H1 (cell line): Measurements from ENCODE around the gene ANLN. TPM values are rescaled to one million over a fixed set of nuclear protein-coding genes. Genes with fewer than 3 reads are reported as not detected.

Experiments
- CTCF ChIA-PET: fragments of 300-600 bp; sonication (Branson Sonifier 250); formaldehyde crosslinking; loops from one replicate; lab custom pipeline; 2021; ENCODE audit not compliant: partially characterized antibody; lab: Charles Lee
- POLR2A ChIA-PET: fragments of 300-600 bp; sonication (Branson Sonifier 250); formaldehyde crosslinking; loops from one replicate; lab custom pipeline; 2021; ENCODE audit warnings: inconsistent platforms; ENCODE audit not compliant: partially characterized antibody; lab: Charles Lee
- DNase-seq, 2 experiments: peaks; one replicate each; pipeline versions ENCODE4 v3.0.0 to v3.0.0-alpha.2; 2010 to 2022; ENCODE audit warnings: low spot score in 2 of 2, low read depth in 1 of 2, mixed read lengths in 1 of 2
- FAIRE-seq: peaks from 2 replicates; lab custom pipeline; 2011; peaks lifted over from hg19 to GRCh38; lab: Jason Lieb, UNC
- H2AFZ ChIP-seq: 2 replicates; pipeline ENCODE4 v1.8.1; 2012; ENCODE audit warnings: low read length, inconsistent platforms
- H2AK5ac ChIP-seq: 2 replicates; pipeline ENCODE4 v1.6.1; 2013; ENCODE audit warnings: low read depth, low read length
- H2BK120ac ChIP-seq: replicated peaks from 2 replicates; pipeline ENCODE3; 2013; ENCODE audit warnings: low read depth, low read length, inconsistent platforms
- H2BK12ac ChIP-seq: 2 replicates; pipeline ENCODE4 v1.6.1; 2013; ENCODE audit warnings: low read depth, low read length
- H2BK15ac ChIP-seq: 2 replicates; pipeline ENCODE4 v1.6.1; 2013; ENCODE audit warnings: low read length
- H2BK20ac ChIP-seq: 2 replicates; pipeline ENCODE4 v1.6.1; 2013; ENCODE audit warnings: low read length
- H2BK5ac ChIP-seq: 2 replicates; pipeline ENCODE4 v1.6.1; 2013; ENCODE audit warnings: low read depth, low read length
- H3K14ac ChIP-seq: 2 replicates; pipeline ENCODE4 v1.6.1; 2013; ENCODE audit warnings: inconsistent platforms; ENCODE audit not compliant: insufficient read length
- H3K18ac ChIP-seq: 2 replicates; pipeline ENCODE4 v1.6.1; 2013; ENCODE audit warnings: low read length; ENCODE audit errors: extremely low read depth
- H3K23ac ChIP-seq: 2 replicates; pipeline ENCODE4 v1.6.1; 2013; ENCODE audit warnings: inconsistent platforms; ENCODE audit not compliant: insufficient read length
- H3K23me2 ChIP-seq: 2 replicates; pipeline ENCODE4 v1.6.1; 2013; ENCODE audit warnings: low read depth, low read length
- H3K27ac ChIP-seq: 2 replicates; pipeline ENCODE4 v1.6.1; 2011; ENCODE audit warnings: low read depth, low read length, inconsistent platforms
- H3K27me3 ChIP-seq, 4 experiments: replicated peaks in 1 of 4; 1 replicate in 1 of 4; 2 replicates in 3 of 4; pipeline versions ENCODE4 v1.6.1 to v1.8.1; 2011 to 2013; ENCODE audit warnings: low read length in 3 of 4, mild to moderate bottlenecking in 3 of 4, inconsistent platforms in 2 of 4, mixed read lengths in 2 of 4, moderate library complexity in 1 of 4; ENCODE audit not compliant: control insufficient read depth in 3 of 4, insufficient read depth in 3 of 4; ENCODE audit errors: extremely low read depth in 1 of 4
- H3K36me3 ChIP-seq, 4 experiments: 2 replicates each; pipeline versions ENCODE4 v1.6.1 to v1.8.1; 2011 to 2013; ENCODE audit warnings: mild to moderate bottlenecking in 4 of 4, low read length in 3 of 4, moderate library complexity in 2 of 4, control low read depth in 1 of 4, inconsistent platforms in 1 of 4; ENCODE audit not compliant: insufficient read depth in 4 of 4, control insufficient read depth in 2 of 4
- H3K4ac ChIP-seq: replicated peaks from 2 replicates; pipeline ENCODE3; 2013; ENCODE audit warnings: low read length, low read depth, mixed read lengths, inconsistent platforms; ENCODE audit not compliant: insufficient read length
- H3K4me1 ChIP-seq, 4 experiments: replicated peaks in 1 of 4; 1 replicate in 1 of 4; 2 replicates in 3 of 4; pipeline versions ENCODE4 v1.6.1 to v1.8.1; 2011 to 2013; ENCODE audit warnings: low read length in 3 of 4, inconsistent platforms in 2 of 4, mixed read lengths in 1 of 4; ENCODE audit not compliant: insufficient read depth in 4 of 4, control insufficient read depth in 3 of 4
- H3K4me2 ChIP-seq, 2 experiments: 2 replicates each; pipeline versions ENCODE4 v1.6.1 to v1.8.1; 2011 to 2013; ENCODE audit warnings: low read depth in 2 of 2, low read length in 2 of 2, control low read depth in 1 of 2, inconsistent platforms in 1 of 2, mild to moderate bottlenecking in 1 of 2; ENCODE audit not compliant: insufficient read depth in 1 of 2
- H3K4me3 ChIP-seq, 4 experiments: fragments of 200-600, 300-600 bp in 1 of 4; sonication (generic), shearing (Covaris generic), sonication (Bioruptor Twin) in 1 of 4; 2 replicates each; pipeline versions ENCODE4 v1.5.1 to v1.8.1; 2011 to 2016; ENCODE audit warnings: low read length in 4 of 4, low read depth in 3 of 4, control low read depth in 2 of 4, inconsistent platforms in 2 of 4, mild to moderate bottlenecking in 2 of 4, mixed read lengths in 1 of 4, moderate library complexity in 1 of 4; ENCODE audit not compliant: insufficient read depth in 2 of 4; ENCODE audit errors: extremely low read depth in 1 of 4
- H3K56ac ChIP-seq: replicated peaks from 2 replicates; pipeline ENCODE3; 2013; ENCODE audit warnings: low read depth, mild to moderate bottlenecking, mixed read lengths, low read length, inconsistent platforms; ENCODE audit not compliant: insufficient read length
- H3K79me1 ChIP-seq: 2 replicates; pipeline ENCODE4 v1.6.1; 2013; ENCODE audit warnings: low read depth, low read length, control low read depth
- H3K79me2 ChIP-seq, 2 experiments: 2 replicates each; pipeline versions ENCODE4 v1.6.1 to v1.8.1; 2012 to 2013; ENCODE audit warnings: low read length in 2 of 2, mild to moderate bottlenecking in 2 of 2, inconsistent platforms in 1 of 2; ENCODE audit not compliant: insufficient read depth in 2 of 2, control insufficient read depth in 1 of 2
- H3K9ac ChIP-seq, 4 experiments: replicated peaks in 1 of 4; 1 replicate in 1 of 4; 2 replicates in 3 of 4; pipeline versions ENCODE4 v1.6.1 to v1.8.1; 2011 to 2013; ENCODE audit warnings: low read depth in 3 of 4, low read length in 3 of 4, control low read depth in 2 of 4, mild to moderate bottlenecking in 2 of 4, moderate library complexity in 2 of 4, inconsistent platforms in 1 of 4; ENCODE audit errors: extremely low read depth in 1 of 4
- H3K9me3 ChIP-seq, 2 experiments: 2 replicates each; pipeline versions ENCODE4 v1.6.1 to v1.8.1; 2012 to 2013; ENCODE audit warnings: mild to moderate bottlenecking in 2 of 2, moderate library complexity in 2 of 2, control low read depth in 1 of 2, inconsistent platforms in 1 of 2, low read depth in 1 of 2, low read length in 1 of 2, mixed read lengths in 1 of 2; ENCODE audit not compliant: insufficient read depth in 2 of 2
- H4K20me1 ChIP-seq, 2 experiments: replicated peaks in 1 of 2; 2 replicates each; pipeline versions ENCODE3 to v1.8.1; 2011 to 2013; ENCODE audit warnings: inconsistent platforms in 2 of 2, low read length in 2 of 2, mild to moderate bottlenecking in 1 of 2; ENCODE audit not compliant: insufficient read depth in 2 of 2, control insufficient read depth in 1 of 2
- H4K5ac ChIP-seq: 2 replicates; pipeline ENCODE4 v1.6.1; 2013; ENCODE audit warnings: low read length, low read depth, mixed read lengths, inconsistent platforms; ENCODE audit not compliant: insufficient read length
- H4K8ac ChIP-seq: 2 replicates; pipeline ENCODE4 v1.8.0; 2013; ENCODE audit warnings: mild to moderate bottlenecking, moderate library complexity, low read length, inconsistent platforms; ENCODE audit not compliant: insufficient read depth; ENCODE audit errors: extremely low read depth
- H4K91ac ChIP-seq: replicated peaks from 2 replicates; pipeline ENCODE3; 2013; ENCODE audit warnings: low read length, mixed read lengths, inconsistent platforms; ENCODE audit not compliant: insufficient read length
- ASH2L ChIP-seq: fragments of 200-600, 300-600 bp; sonication (generic); IDR thresholded peaks from one replicate; pipeline ENCODE4 v1.7.1; 2017; ENCODE audit warnings: low read length
- CBX5 ChIP-seq: fragments of 300-800, 300-1000 bp; sonication (generic); IDR thresholded peaks from 2 replicates; pipeline ENCODE4 v1.7.1; 2016; ENCODE audit warnings: antibody characterized with exemption, low read length, low read depth
- CEBPB ChIP-seq: IDR thresholded peaks from 2 replicates; pipeline ENCODE4 v1.6.1; 2012; ENCODE audit warnings: low read depth, low read length
- CREB1 ChIP-seq: IDR thresholded peaks from 2 replicates; pipeline ENCODE4 v1.6.1; 2012; ENCODE audit warnings: inconsistent platforms
- E2F6 ChIP-seq: IDR thresholded peaks from 2 replicates; pipeline ENCODE4 v1.6.1; 2012; ENCODE audit warnings: inconsistent platforms
- JUND ChIP-seq: IDR thresholded peaks from 2 replicates; pipeline ENCODE4 v1.6.1; 2011; ENCODE audit warnings: mild to moderate bottlenecking, improper control_type of control experiment, low read length
- KDM4A ChIP-seq: IDR thresholded peaks from one replicate; pipeline ENCODE4 v1.7.1; 2012; ENCODE audit warnings: low read depth, mild to moderate bottlenecking, moderate library complexity, low read length, inconsistent platforms; ENCODE audit not compliant: severe bottlenecking
- POLR2A ChIP-seq, 2 experiments: IDR thresholded peaks; 1 replicate in 1 of 2; 2 replicates in 1 of 2; pipeline ENCODE4 v1.6.1; 2011; ENCODE audit warnings: low read depth in 2 of 2, low read length in 2 of 2, mild to moderate bottlenecking in 2 of 2; ENCODE audit errors: control extremely low read depth in 1 of 2
- RAD21 ChIP-seq, 2 experiments: IDR thresholded peaks in 1 of 2; conservative IDR thresholded peaks in 1 of 2; 2 replicates each; pipeline ENCODE4 v1.6.1; 2011; ENCODE audit warnings: low read depth in 2 of 2, low read length in 2 of 2, improper control_type of control experiment in 1 of 2, inconsistent platforms in 1 of 2, mild to moderate bottlenecking in 1 of 2, moderate library complexity in 1 of 2
- RXRA ChIP-seq: IDR thresholded peaks from 2 replicates; pipeline ENCODE4 v1.6.1; 2011; ENCODE audit warnings: low read depth, mild to moderate bottlenecking, low read length, moderate library complexity; ENCODE audit not compliant: insufficient read depth
- SIN3A ChIP-seq, 2 experiments: IDR thresholded peaks in 1 of 2; conservative IDR thresholded peaks in 1 of 2; 2 replicates each; pipeline ENCODE4 v1.6.1; 2011 to 2012; ENCODE audit warnings: low read length in 2 of 2, improper control_type of control experiment in 1 of 2, low read depth in 1 of 2, mild to moderate bottlenecking in 1 of 2
- SP4 ChIP-seq: IDR thresholded peaks from 2 replicates; pipeline ENCODE4 v1.6.1; 2012; ENCODE audit warnings: low read length, inconsistent platforms
- YY1 ChIP-seq: IDR thresholded peaks from 2 replicates; pipeline ENCODE4 v1.6.1; 2011; ENCODE audit warnings: low read depth, mild to moderate bottlenecking, low read length
- WGBS, 2 experiments: shearing (Covaris generic) in 1 of 2; methylation state at CpG; one replicate each; pipeline versions ENCODE4 v1.1.6 to v1.1.7; 2013 to 2015; ENCODE audit warnings: low lambda C conversion rate in 2 of 2, mixed read lengths in 2 of 2, inconsistent platforms in 1 of 2, low coverage in 1 of 2, missing lambda C conversion rate in 1 of 2; ENCODE audit not compliant: insufficient replicate concordance in 2 of 2, insufficient coverage in 1 of 2, insufficient read length in 1 of 2; ENCODE audit errors: extremely low coverage in 1 of 2, missing lambda C conversion rate in 1 of 2; 5-methylcytosine and 5-hydroxymethylcytosine counted together
- polyA plus RNA-seq, 7 experiments: library from polyadenylated mRNA; depleted of rRNA in 3 of 7; stranded (reverse) in 5 of 7; unstranded in 2 of 7; fragments of >200 nt in 5 of 7; fragments of 200-250 nt in 2 of 7; gene quantifications; 1 replicate in 5 of 7; 2 replicates in 1 of 7; 4 replicates in 1 of 7; pipeline versions ENCODE4 v1.2.1 to v1.2.3, GENCODE V29; 2011 to 2013; ENCODE audit warnings: missing spikeins in 2 of 7, mixed read lengths in 2 of 7
- total RNA-seq: library from RNA; stranded (reverse); fragmentation: NEBNext Ultra II Directional; extraction: Animal tissue kit (Norgen Biotek cat#: 25700); gene quantifications from 2 replicates; pipeline ENCODE4 v1.2.1, GENCODE V29; 2021

Gene ANLN
- total and polyA plus RNA-seq, 2 of the 8 experiments (the other 6 are each of a cell fraction or from before 2014, with no cell fraction given): 18.5 to 90.1 TPM

GRCh38 chr7:36357054-36357453, 32.6 kb upstream of the ANLN start:
- Histone ChIP-seq H4K5ac (no peak overlapping the region), H4K20me1 (peaks cover 2 to 4% of the 10 kb centered on the region in 2 experiments), H3K36me3 (no peaks in the 10 kb centered on the region), H3K27me3 (peaks cover 23 to 50% (median 41%) of the 10 kb centered on the region in 4 experiments), H3K27ac (no peak overlapping the region), H4K8ac (no peak overlapping the region), H3K9ac (no peak overlapping the region), H3K23ac (no peak overlapping the region), H2BK12ac (no peak overlapping the region), H2BK120ac (no peak overlapping the region), H2AFZ (no peak overlapping the region), H3K4ac (no peak overlapping the region), H2BK5ac (no peak overlapping the region), H3K4me1 (peaks cover 0 to 9% (median 0%) of the 10 kb centered on the region in 4 experiments; a peak in 1 of 7 replicates), H3K14ac (no peak overlapping the region), H3K79me2 (no peaks in the 10 kb centered on the region), H3K79me1 (no peaks in the 10 kb centered on the region), H3K9me3 (no peaks in the 10 kb centered on the region), H2BK20ac (no peak overlapping the region), H3K56ac (no peak overlapping the region), H3K23me2 (no peaks in the 10 kb centered on the region), H3K18ac (no peak overlapping the region), H4K91ac (no peak overlapping the region), H2AK5ac (no peak overlapping the region), H3K4me3 (no peak overlapping the region), H2BK15ac (no peak overlapping the region), H3K4me2 (no peak overlapping the region)
- WGBS, 2 experiments: 88% methylated on average over 3 of the region's 3 CpGs; no CpG with 5 or more reads in 1 of the 2 experiments
- ChIA-PET CTCF (interaction anchor here (0.7 to 1.0 kb wide), 2 partner anchors 225 to 371 kb away, joined by 3 read pairs; no protein-coding TSS in a partner anchor), POLR2A (interaction anchor here (1.7 kb wide), 1 partner anchor 14 kb away, joined by 6 read pairs; no protein-coding TSS in a partner anchor)
- FAIRE-seq (no peak), DNase-seq (no peak)
- TF ChIP-seq RXRA (no peak), CBX5 (no peak), KDM4A (no peak), CREB1 (no peak), ASH2L (no peak), E2F6 (no peak), RAD21 (IDR thresholded peaks at IDR 0.05 in 1 of 2, conservative IDR thresholded peaks at IDR 0.05 in 1 of 2; ENCODE audit: low read depth in 2 of 2, low read length in 2 of 2) (no peak), YY1 (no peak), CEBPB (no peak), SIN3A (conservative IDR thresholded peaks at IDR 0.05 in 1 of 2, IDR thresholded peaks at IDR 0.05 in 1 of 2; ENCODE audit: low read depth in 1 of 2, low read length in 2 of 2) (no peak), JUND (no peak), SP4 (no peak), POLR2A (IDR thresholded peaks at IDR 0.05; ENCODE audit: control extremely low read depth in 1 of 2, low read depth in 2 of 2, low read length in 2 of 2) (no peak)
